ENCODE data around the gene INAFM2.

INAFM2 gene

GRCh38 chr15:40365624-40366456, 42.3 kb downstream of the INAFM2 start:
- DNase-seq, result no peak

GRCh38 chr15:40366457-40367370, 43.2 kb downstream of the INAFM2 start:
- DNase-seq, result no peak

- no peak for DNase-seq
Measured at GRCh38 chr15:40367371-40367685, 43.8 kb downstream of the INAFM2 start.

- peak; percentile 47 to 80 (median 66) for DNase-seq
Measured at GRCh38 chr15:40367686-40368611, 44.5 kb downstream of the INAFM2 start.

- no peak for DNase-seq
Measured at GRCh38 chr15:40368719-40369473, 45.4 kb downstream of the INAFM2 start.

GRCh38 chr15:40369474-40369869, 46.0 kb downstream of the INAFM2 start:
- DNase-seq, result no peak

- DNase-seq, result no peak
Measured at GRCh38 chr15:40369971-40370370, 46.5 kb downstream of the INAFM2 start.

- DNase-seq, result no peak
Measured at GRCh38 chr15:40372981-40373380, 49.5 kb downstream of the INAFM2 start.
